ENCODE data around the gene MOV10. TPM values are rescaled to one million over a fixed set of nuclear protein-coding genes. Genes with fewer than 3 reads are reported as not detected.
A peak's percentile ranks its signal among the peaks of the same experiment; 100 is the strongest.

Gene MOV10
- total and polyA plus RNA-seq, 9 of the 15 experiments (the other 6 are each of a cell fraction or from before 2014, with no cell fraction given), result 16.7 to 105 (median 49.5) TPM

GRCh38 chr1:112700290-112701226 is 26.1 kb downstream of the MOV10 start (continued):
- TF ChIP-seq, protein P1, sequence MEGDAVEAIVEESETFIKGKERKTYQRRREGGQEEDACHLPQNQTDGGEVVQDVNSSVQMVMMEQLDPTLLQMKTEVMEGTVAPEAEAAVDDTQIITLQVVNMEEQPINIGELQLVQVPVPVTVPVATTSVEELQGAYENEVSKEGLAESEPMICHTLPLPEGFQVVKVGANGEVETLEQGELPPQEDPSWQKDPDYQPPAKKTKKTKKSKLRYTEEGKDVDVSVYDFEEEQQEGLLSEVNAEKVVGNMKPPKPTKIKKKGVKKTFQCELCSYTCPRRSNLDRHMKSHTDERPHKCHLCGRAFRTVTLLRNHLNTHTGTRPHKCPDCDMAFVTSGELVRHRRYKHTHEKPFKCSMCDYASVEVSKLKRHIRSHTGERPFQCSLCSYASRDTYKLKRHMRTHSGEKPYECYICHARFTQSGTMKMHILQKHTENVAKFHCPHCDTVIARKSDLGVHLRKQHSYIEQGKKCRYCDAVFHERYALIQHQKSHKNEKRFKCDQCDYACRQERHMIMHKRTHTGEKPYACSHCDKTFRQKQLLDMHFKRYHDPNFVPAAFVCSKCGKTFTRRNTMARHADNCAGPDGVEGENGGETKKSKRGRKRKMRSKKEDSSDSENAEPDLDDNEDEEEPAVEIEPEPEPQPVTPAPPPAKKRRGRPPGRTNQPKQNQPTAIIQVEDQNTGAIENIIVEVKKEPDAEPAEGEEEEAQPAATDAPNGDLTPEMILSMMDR (IDR thresholded peaks at IDR 0.05 in 2 of 3, conservative IDR thresholded peaks at IDR 0.05 in 1 of 3; ENCODE audit: insufficient read depth in 2 of 3, low read depth in 1 of 3, low read length in 3 of 3), result peak in 2 of 3 experiments; percentile 30 to 35; a peak in 3 of 6 replicates
- TF ChIP-seq NR2C2 (CRISPR knock-in tag; IDR thresholded peaks at IDR 0.05) (no peak), NR2C2 (tag; IDR thresholded peaks at IDR 0.05) (peak; percentile 87), CREB3L1 (IDR thresholded peaks at IDR 0.05; ENCODE audit: borderline replicate concordance, low read depth) (peak; percentile 82; the same call in 1 of the 2 replicates), YY1 (IDR thresholded peaks at IDR 0.05; ENCODE audit: borderline replicate concordance in 1 of 3, control insufficient read depth in 1 of 3, extremely low read depth in 1 of 3, insufficient read depth in 3 of 3, insufficient read length in 1 of 3, insufficient replicate concordance in 2 of 3, low read depth in 1 of 3, low read length in 2 of 3) (no peak), ZNF586 (CRISPR knock-in tag; conservative IDR thresholded peaks at IDR 0.05) (no peak), CSDE1 (IDR thresholded peaks at IDR 0.05) (no peak), ZBTB1 (CRISPR knock-in tag; IDR thresholded peaks at IDR 0.05; ENCODE audit: borderline replicate concordance, low read depth) (0 out of 2 replicates have a peak, but pooled peaks have one; percentile 55), CBFB (CRISPR knock-in tag; IDR thresholded peaks at IDR 0.05) (peak; percentile 6; the same call in 1 of the 2 replicates), BCOR (IDR thresholded peaks at IDR 0.05) (peak; percentile 47; the same call in 1 of the 2 replicates), JUNB (CRISPR knock-in tag; conservative IDR thresholded peaks at IDR 0.05) (peak; percentile 52), GATAD2A (IDR thresholded peaks at IDR 0.05) (peak; percentile 94), PHF8 (IDR thresholded peaks at IDR 0.05; ENCODE audit: borderline replicate concordance, low read length) (no peak; the same call in 1 of the 2 replicates), SREBF1 (IDR thresholded peaks at IDR 0.05; ENCODE audit: borderline replicate concordance, low read depth, low read length) (no peak), AFF1 (IDR thresholded peaks at IDR 0.05; ENCODE audit: low read depth in 1 of 2, partially characterized antibody in 2 of 2) (peak in 1 of 2 experiments; percentile 84), PHF20 (IDR thresholded peaks at IDR 0.05; ENCODE audit: partially characterized antibody) (no peak)
